HEK293T (cell line): ENCODE measurements around the gene SGF29.
"Not testable (repeated sequence)": the region's sequence is repeated elsewhere in the genome, so short reads cannot be mapped to it uniquely, and the experiment has no call there.

Experiments
- ARNT ChIP-seq: fragments of 450-650 bp; IDR thresholded peaks from 2 replicates; pipeline ENCODE4 v1.6.1; 2017; ENCODE audit warnings: mild to moderate bottlenecking
- CTBP1 ChIP-seq: fragments of 450-650 bp; IDR thresholded peaks from 2 replicates; pipeline ENCODE4 v1.6.1; 2016; ENCODE audit warnings: borderline replicate concordance
- ELF4 ChIP-seq: fragments of 450-650 bp; IDR thresholded peaks from 2 replicates; pipeline ENCODE4 v1.6.1; 2017; ENCODE audit warnings: antibody characterized with exemption
- FOXA1 ChIP-seq: fragments of 450-650 bp; IDR thresholded peaks from 2 replicates; pipeline ENCODE4 v1.6.1; 2016; ENCODE audit warnings: mild to moderate bottlenecking
- FOXK2 ChIP-seq: fragments of 450-650 bp; IDR thresholded peaks from 2 replicates; pipeline ENCODE4 v1.6.1; 2016; ENCODE audit warnings: mild to moderate bottlenecking
- FOXM1 ChIP-seq: fragments of 450-650 bp; IDR thresholded peaks from 2 replicates; pipeline ENCODE4 v1.6.1; 2017; ENCODE audit warnings: mild to moderate bottlenecking, borderline replicate concordance
- HDGF ChIP-seq: fragments of 450-650 bp; IDR thresholded peaks from 2 replicates; pipeline ENCODE4 v1.6.1; 2017; ENCODE audit warnings: antibody characterized with exemption, borderline replicate concordance
- L3MBTL2 ChIP-seq: fragments of 450-650 bp; conservative IDR thresholded peaks from 2 replicates; pipeline ENCODE4 v1.6.1; 2016; ENCODE audit warnings: mild to moderate bottlenecking
- NFRKB ChIP-seq: fragments of 450-650 bp; IDR thresholded peaks from 2 replicates; pipeline ENCODE4 v1.6.1; 2016; ENCODE audit warnings: mild to moderate bottlenecking, moderate library complexity
- PKNOX1 ChIP-seq: fragments of 450-650 bp; IDR thresholded peaks from 2 replicates; pipeline ENCODE4 v1.6.1; 2016
- SP1 ChIP-seq: fragments of 450-650 bp; IDR thresholded peaks from 2 replicates; pipeline ENCODE4 v1.6.1; 2017
- TARDBP ChIP-seq: fragments of 450-650 bp; IDR thresholded peaks from 2 replicates; pipeline ENCODE4 v1.6.1; 2016
- ZNF384 ChIP-seq: fragments of 450-650 bp; IDR thresholded peaks from 2 replicates; pipeline ENCODE4 v1.6.1; 2016

DNA sequence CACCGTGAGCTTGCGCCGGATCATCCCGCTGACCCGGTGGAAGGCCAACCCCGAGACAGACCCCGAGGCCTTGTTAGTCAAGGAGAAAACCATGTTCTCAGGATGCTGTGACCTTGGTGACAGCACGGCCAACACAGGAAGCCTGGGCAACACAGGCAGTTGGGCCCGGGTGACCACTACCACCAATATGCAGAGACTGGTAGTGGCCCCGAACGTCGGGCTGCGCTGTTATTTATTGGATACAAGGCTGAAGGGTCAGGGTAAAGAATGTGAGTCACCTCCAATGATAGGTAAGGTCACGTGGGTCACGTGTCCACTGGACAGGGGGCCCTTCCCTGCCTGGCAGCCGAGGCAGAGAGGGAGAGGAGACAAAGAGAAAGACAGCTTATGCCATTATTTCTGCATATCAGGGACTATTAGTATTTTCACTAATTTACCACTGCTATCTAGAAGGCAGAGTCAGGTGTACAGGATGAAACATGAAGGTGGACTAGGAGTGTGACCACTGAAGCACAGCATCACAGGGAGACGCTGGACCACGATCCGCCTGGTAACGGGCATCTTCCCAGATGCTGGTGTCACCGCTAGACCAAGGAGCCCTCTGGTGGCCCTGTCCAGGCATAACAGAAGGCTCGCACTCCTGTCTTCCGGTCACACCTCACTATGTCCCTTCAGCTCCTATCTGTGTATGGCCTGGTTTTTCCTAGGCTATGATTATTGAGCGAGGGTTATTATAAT, 61.9 kb downstream of the SGF29 start:
- TF ChIP-seq CTBP1, FOXM1, FOXK2, FOXA1, ELF4, SP1, TARDBP, L3MBTL2, NFRKB, ARNT, HDGF, PKNOX1, ZNF384: not testable (repeated sequence)
